Stimulated activated CD8-positive, alpha-beta memory T cell treated with anti-CD3 and anti-CD28 coated beads, Interleukin-4, amount 100 ng/mL, for 24 hours (primary cell): ENCODE measurements around the gene ARSB.
"Not testable (repeated sequence)": the region's sequence is repeated elsewhere in the genome, so short reads cannot be mapped to it uniquely, and the experiment has no call there.

Source experiments
- DNase-seq: peaks from one replicate; pipeline ENCODE4 v3.0.0-alpha.2; 2020; ENCODE audit warnings: low read depth

ARSB gene

DNA sequence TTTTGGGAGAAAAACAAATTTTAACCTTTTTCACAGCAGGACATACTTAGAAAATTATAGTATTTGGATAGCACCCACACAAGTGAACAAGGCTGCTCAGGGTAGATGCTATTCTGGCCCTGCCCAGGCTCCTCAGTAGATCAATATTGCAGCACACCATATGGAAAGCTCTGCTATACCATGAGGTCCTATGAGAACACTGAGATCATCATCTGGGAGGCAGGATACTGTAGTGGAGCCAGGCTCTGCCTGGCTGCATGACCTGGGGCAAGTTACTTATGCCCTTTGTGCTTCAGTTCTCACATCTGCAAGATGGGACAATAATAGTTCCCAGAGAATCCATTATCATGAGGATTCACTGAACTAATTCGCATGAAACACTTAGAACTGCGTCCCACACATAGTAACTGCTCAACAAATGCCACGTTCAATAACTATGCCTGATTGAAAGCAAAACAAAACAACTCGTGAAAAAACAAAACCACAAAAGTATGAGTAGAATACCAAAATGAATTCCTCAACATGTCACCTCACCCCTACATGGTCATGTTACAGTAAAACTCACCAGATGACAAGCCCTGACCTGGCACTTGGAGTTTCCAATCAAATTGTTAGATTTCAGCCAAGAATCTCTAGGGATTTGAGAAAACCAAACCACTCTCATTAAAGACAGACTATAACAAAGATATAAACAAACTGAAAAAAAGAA lies 31.9 kb downstream of the ARSB start:
- DNase-seq = no peak

DNA sequence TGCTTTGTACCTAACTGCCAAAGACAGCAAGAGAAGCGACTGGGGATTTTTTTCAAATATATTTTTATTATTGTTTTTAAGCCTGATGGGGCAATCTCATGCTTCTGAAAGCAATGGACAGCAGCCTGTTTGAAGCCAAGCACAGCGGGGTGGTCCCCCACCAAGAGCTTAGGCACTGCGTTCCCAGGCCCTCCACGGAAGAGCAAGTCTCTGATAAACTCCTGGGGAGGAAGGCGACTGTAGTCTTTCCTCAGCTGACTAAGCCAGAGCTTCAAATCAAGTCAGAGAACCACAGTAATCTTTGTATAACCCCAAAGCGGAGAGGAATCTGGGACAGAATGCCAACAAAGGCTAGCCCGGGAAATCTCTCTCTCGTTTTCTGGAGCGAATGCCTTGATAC lies 54.4 kb downstream of the ARSB start:
- DNase-seq = no peak

DNA sequence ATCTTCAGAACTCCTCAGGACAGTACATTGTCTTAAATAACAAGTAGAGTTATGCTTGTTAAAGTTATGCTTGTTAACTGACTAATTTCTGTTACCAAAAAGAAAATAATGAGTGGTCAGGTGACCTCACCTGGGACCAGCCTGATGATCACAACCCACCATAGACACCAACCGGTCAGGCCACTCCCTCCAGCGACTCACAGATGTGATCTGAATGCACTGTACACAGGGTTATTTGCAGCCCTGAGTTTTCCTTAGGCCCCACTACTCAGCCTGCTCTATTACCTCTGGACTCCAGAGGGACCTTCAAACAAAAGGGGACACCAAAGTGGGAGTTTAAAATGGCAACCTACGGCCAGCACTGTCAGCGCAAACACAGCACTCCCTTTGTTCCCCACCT lies 55.3 kb downstream of the ARSB start:
- no peak for DNase-seq

- no peak for DNase-seq
Measured at GRCh38 chr5:78927657-78928282, 57.3 kb downstream of the ARSB start.

DNA sequence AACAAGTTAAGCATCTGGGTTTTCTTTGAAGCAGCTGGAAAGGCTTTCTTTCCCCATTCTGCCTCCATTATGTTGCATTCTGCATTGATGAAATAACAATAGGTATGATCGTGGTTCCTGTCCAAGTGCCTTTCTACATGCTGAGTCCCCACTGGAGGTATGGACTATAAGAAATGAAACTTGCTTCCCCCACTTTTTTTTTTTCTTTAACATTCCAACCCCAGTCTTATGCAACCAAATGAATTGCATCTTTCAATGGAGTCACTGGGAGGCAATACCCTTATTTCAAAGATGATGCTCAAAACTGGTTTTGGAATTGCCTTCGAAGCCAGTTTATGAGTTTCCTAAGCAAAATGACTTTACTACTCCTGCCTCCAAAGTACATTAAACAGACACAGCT lies 58.9 kb downstream of the ARSB start:
- no peak for DNase-seq

GRCh38 chr5:78925129-78925876 lies 59.8 kb downstream of the ARSB start:
- DNase-seq = no peak

- no peak for DNase-seq
Measured at GRCh38 chr5:78923622-78923970, 61.5 kb downstream of the ARSB start.

GRCh38 chr5:78922879-78923621 lies 62.1 kb downstream of the ARSB start:
- DNase-seq = no peak

DNA sequence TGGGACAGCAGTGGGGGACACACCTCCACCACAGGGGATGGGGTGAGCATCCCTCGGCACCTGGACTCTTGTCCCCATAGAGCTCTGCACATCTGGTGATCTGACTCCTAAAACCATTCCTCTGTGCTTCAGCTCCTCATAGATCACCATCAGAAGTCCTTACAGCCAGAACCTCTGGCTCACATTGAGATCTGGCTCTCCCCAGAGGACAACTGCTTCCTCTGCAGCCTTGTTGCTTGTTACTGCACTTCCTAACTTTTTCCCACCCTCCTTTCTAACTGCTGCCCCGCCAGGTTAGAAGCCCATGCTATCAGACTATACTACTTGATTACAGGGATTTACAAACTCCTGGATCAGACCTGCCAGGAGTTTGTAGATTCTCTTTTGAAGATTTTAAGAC lies 64.5 kb downstream of the ARSB start:
- no peak for DNase-seq

DNA sequence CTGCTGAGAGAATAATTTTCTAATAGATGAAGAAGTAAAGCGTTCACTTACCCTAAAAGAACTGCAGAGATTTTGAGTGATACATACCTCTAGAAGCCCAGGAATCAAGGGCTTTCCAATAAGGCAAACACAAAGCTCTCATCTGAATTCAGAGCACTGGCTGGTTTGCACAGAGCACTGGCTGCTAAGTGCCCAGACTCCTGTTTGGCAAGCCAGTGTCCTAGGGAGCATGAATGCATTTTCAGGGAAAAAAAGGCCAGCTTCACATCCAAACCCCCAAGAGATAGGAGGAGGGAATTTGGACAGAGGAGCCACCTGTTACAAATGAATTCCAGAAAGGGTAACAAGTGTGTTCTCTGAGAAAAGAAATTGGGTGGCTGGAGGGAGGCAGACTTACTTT lies 65.3 kb downstream of the ARSB start:
- no peak for DNase-seq

DNA sequence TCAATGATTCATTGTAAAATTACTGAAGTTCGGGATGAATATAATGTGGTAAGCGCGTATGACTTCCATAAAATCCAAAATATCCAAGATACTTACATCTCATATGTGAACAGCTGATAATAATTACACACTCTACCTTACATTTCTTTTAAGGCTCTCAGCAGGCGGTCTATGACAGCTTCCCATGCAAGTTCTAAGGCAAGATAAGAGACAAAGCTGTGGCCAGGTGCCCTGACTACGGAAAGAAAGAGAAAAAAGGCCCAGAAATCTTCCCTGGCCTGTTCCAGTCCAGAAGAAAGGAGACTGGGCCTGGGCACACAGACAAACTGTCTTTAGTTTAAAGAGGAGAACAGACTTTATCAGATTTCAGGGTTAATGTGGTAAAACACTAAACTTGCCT lies 69.1 kb downstream of the ARSB start:
- no peak for DNase-seq

DNA sequence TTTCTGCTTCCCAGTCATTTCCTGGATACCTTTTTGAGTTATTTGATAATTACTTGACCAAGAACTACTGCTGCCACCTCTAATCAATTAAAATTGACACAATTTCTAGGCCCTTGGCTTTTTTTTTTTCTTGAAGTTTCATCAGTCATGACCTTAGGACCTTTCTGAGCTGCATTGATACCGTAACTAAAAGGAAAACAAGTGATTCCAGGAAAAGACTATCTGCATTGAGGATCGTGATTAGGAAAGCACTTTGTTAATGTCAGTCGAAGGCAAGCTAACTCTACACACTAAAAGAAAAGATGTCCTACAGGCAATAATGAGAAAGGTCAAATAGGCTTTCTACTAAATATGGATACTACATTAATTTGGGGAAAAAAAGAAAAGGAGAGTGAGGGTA lies 69.9 kb downstream of the ARSB start:
- no peak for DNase-seq

DNA sequence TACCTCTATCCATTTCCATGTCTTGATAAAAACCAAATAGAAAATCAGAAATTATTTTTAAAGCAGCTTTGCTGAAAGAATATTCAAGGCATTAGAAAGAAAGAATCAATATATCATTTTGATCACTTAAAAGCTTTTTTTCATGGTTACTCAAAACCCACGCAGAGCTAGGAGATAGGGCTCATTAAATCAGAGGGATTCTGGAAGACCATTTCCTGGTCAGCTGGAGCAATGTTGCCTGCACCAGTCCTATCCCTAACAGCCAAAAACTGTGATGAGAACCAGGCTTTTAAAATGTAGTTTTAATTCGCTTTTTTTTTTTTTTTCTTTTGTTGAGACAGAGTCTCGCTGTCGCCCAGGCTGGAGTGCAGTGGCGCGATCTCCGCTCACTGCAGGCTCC lies 72.3 kb downstream of the ARSB start:
- DNase-seq = no peak

DNA sequence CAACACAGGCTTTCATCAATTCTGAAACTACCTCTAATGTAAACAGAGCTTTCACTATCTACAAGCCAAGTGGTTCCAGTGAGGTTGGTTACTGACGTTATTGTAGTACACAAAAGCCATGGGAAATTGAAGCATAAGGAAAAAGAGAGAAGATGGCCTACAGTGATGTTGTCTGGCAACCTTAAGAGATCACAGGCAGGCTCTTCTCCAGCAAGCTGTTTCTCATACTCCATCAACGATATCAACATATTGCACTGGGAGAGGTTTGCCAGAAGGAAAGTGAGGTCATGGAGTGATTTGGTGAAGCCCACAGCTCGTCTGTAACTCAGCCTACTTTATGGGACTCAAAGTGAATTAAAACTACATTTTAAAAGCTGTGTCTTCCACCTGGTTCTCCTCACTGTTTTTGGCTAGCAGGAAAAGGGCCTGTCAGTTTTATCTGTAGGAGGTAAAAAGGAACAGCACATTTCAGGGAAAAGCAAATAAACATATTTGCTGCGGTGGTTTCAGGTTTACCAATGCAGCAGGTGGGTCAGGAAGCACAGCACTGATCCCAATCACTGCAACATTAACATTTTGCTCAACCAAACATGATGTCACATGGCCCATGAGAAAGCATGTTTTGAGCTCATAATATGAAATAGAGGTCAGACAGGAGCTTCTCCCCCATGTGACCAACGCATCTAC lies 72.9 kb downstream of the ARSB start:
- no peak for DNase-seq

- not testable (repeated sequence) for DNase-seq
Measured at GRCh38 chr5:78909224-78909983, 75.7 kb downstream of the ARSB start.

GRCh38 chr5:78908173-78909061 lies 76.7 kb downstream of the ARSB start:
- no peak for DNase-seq

- no peak for DNase-seq
Measured at GRCh38 chr5:78907255-78907891, 77.7 kb downstream of the ARSB start.

DNA sequence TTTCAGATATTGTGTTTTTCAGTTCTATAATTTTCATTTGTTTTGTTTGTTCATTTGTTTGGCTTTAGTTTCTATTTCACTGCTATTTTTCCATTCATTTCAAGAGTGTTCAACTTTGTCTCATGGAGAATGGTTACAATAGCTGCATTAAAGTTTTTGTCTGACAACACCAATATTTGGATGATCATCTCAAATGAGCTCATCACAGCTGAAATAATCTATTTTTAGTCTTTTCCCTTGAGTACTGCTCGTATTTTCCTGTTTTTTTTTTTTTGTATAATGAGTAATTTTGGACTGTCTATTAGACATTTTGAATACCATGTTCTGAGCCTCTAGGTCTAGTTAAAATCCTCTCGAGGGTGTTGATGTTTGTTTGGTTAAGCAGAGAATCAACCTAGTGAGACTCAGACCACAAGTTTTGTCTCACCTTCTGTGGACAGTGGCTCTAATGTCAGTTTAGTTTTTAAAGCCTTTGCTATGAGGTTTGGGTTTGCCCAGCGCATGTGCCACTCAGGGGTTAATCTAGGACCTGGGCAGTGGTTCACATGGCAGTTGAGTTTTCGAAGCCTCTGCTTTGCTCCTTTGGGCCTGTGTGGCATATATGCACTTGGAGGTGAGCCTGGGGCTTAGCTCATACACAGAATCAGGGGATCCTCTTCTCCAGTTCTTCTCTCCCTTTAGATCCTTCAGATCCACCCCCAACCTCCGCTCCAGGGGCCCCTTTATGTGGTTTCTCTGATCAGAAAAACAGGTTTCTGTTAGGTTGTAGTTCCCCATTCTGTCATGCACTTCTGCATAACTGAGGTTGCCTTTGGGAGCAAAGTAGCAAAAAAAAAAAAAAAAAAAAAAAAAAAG lies 79.8 kb downstream of the ARSB start:
- no peak for DNase-seq

GRCh38 chr5:78903861-78904260 lies 81.2 kb downstream of the ARSB start:
- no peak for DNase-seq
